Vagina (tissue), 2 donors: ENCODE measurements around the gene SPATS2.

Experiments used
- POLR2A ChIP-seq, 2 donors: fragments of 450-650 bp; IDR thresholded peaks; one replicate each; pipeline ENCODE4 v1.6.1; 2017; ENCODE audit warnings: antibody characterized with exemption in 2 of 2, mild to moderate bottlenecking in 2 of 2, moderate library complexity in 2 of 2
- POLR2AphosphoS5 ChIP-seq, 2 donors: sonication (generic); formaldehyde crosslinking; IDR thresholded peaks; one replicate each; pipeline ENCODE4 v1.9.0; 2017; ENCODE audit warnings: antibody characterized with exemption in 2 of 2, mild to moderate bottlenecking in 2 of 2, low read depth in 1 of 2; ENCODE audit not compliant: insufficient read depth in 1 of 2
- TF ChIP-seq, protein P1 (sequence below), 3 experiments: fragments of 450-650 bp in 2 of 3; fragments of 200-600 bp in 1 of 3; sonication (generic) in 1 of 3; IDR thresholded peaks; one replicate each; pipeline ENCODE4 v1.5.1; 2017 to 2019; ENCODE audit warnings: antibody characterized with exemption in 3 of 3, mild to moderate bottlenecking in 2 of 3, moderate library complexity in 2 of 3

DNA sequence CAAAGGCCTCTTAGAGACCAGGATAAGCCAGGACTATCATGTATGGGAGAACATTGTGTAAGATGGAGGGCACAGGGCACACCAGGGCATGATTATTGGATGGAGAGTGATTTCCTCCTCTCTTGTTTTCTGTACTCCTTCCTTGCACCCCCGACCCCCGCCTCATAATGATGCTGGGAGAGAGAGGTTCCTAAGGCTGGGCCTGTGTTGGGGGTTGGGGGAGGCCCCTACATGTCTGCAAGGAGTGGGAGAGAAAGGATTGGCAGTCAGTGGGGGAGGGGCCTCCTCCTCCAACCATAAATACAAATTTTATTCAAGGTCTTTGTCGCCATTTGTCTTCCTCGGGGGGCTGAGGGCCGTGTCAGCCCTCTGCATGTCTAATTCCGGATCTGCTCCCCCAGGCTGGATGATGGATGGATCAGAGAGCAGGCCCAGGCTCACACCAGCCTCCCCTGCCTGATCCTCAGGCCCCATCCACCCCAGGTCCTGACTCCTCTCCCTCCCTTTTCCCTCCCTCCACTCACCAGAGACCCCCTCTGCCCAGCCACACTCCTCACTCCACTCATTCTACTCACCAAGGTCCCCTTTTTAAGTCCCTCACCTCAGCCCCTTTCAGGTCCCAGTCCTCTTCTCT lies 28.3 kb upstream of the SPATS2 start:
- TF ChIP-seq, protein P1, sequence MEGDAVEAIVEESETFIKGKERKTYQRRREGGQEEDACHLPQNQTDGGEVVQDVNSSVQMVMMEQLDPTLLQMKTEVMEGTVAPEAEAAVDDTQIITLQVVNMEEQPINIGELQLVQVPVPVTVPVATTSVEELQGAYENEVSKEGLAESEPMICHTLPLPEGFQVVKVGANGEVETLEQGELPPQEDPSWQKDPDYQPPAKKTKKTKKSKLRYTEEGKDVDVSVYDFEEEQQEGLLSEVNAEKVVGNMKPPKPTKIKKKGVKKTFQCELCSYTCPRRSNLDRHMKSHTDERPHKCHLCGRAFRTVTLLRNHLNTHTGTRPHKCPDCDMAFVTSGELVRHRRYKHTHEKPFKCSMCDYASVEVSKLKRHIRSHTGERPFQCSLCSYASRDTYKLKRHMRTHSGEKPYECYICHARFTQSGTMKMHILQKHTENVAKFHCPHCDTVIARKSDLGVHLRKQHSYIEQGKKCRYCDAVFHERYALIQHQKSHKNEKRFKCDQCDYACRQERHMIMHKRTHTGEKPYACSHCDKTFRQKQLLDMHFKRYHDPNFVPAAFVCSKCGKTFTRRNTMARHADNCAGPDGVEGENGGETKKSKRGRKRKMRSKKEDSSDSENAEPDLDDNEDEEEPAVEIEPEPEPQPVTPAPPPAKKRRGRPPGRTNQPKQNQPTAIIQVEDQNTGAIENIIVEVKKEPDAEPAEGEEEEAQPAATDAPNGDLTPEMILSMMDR (IDR thresholded peaks at IDR 0.05) = no peak
- TF ChIP-seq POLR2A (IDR thresholded peaks at IDR 0.05) (no peak), POLR2AphosphoS5 (IDR thresholded peaks at IDR 0.05; ENCODE audit: insufficient read depth in 1 of 2, low read depth in 1 of 2) (no peak)
